IMR-90 (cell line): Measurements from ENCODE around the gene RHBDL1. TPM values are rescaled to one million over a fixed set of nuclear protein-coding genes. Genes with fewer than 3 reads are reported as not detected.

Source experiments
- ATAC-seq: fragments of 200-7000 bp; cut with Tn5 transposase; 2 replicates; pipeline ENCODE4 v1.9.1; 2020; ENCODE audit warnings: low read depth, mild to moderate bottlenecking, moderate library complexity
- BruUV-seq: library from RNA; stranded (reverse); fragments of 400-500 nt; replicated peaks from 2 replicates; lab custom pipeline; 2021; lab: Mats Ljungman, UMichigan
- CTCF ChIA-PET: fragments of 300-600 bp; formaldehyde crosslinking; extraction: SDS; loops from one replicate; lab custom pipeline; 2021; ENCODE audit warnings: antibody characterized with exemption; lab: Yijun Ruan, JAX
- POLR2A ChIA-PET: fragments of 300-600 bp; sonication (Branson Sonifier 250); formaldehyde crosslinking; loops from one replicate; lab custom pipeline; 2022; ENCODE audit warnings: antibody characterized with exemption; ENCODE audit not compliant: unreplicated experiment; lab: Charles Lee
- DNase-seq: peaks from one replicate; pipeline ENCODE4 v3.0.0; 2013
- H2AFZ ChIP-seq: replicated peaks from 2 replicates; pipeline ENCODE3; 2013; ENCODE audit warnings: low read length, mild to moderate bottlenecking; ENCODE audit not compliant: poor library complexity
- H2AK5ac ChIP-seq: 2 replicates; pipeline ENCODE4 v1.6.1; 2013; ENCODE audit warnings: low read depth, low read length, inconsistent platforms
- H2AK9ac ChIP-seq: replicated peaks from 2 replicates; pipeline ENCODE3; 2013; ENCODE audit warnings: mild to moderate bottlenecking, low read depth, low read length, moderate library complexity; ENCODE audit not compliant: poor library complexity
- H2BK120ac ChIP-seq: 2 replicates; pipeline ENCODE4 v1.6.1; 2013; ENCODE audit warnings: low read depth, low read length, inconsistent platforms
- H2BK15ac ChIP-seq: 3 replicates; pipeline ENCODE4 v1.6.1; 2013; ENCODE audit warnings: low read depth, low read length, inconsistent platforms
- H2BK20ac ChIP-seq: 2 replicates; pipeline ENCODE4 v1.6.1; 2013; ENCODE audit warnings: low read depth, mild to moderate bottlenecking, inconsistent platforms, low read length, moderate library complexity
- H2BK5ac ChIP-seq: 2 replicates; pipeline ENCODE4 v1.6.1; 2013; ENCODE audit warnings: mild to moderate bottlenecking, low read depth, low read length, inconsistent platforms; ENCODE audit not compliant: poor library complexity, severe bottlenecking
- H3K14ac ChIP-seq: replicated peaks from 2 replicates; pipeline ENCODE4 v1.6.1; 2013; ENCODE audit warnings: low read depth, low read length, inconsistent platforms
- H3K18ac ChIP-seq: 2 replicates; pipeline ENCODE4 v1.6.1; 2013; ENCODE audit warnings: low read depth, low read length, control low read depth
- H3K23ac ChIP-seq: 2 replicates; pipeline ENCODE4 v1.6.1; 2013; ENCODE audit warnings: low read depth, low read length, inconsistent platforms
- H3K27ac ChIP-seq: 2 replicates; pipeline ENCODE4 v1.5.1; 2013; ENCODE audit warnings: mild to moderate bottlenecking, control low read depth, low read length; ENCODE audit not compliant: insufficient read depth
- H3K27me3 ChIP-seq: 2 replicates; pipeline ENCODE4 v1.6.1; 2013; ENCODE audit warnings: low read length; ENCODE audit not compliant: control insufficient read depth, insufficient read depth
- H3K36me3 ChIP-seq: 2 replicates; pipeline ENCODE4 v1.6.1; 2013; ENCODE audit warnings: low read length, mixed read lengths; ENCODE audit not compliant: control insufficient read depth, insufficient read depth
- H3K4ac ChIP-seq: 2 replicates; pipeline ENCODE4 v1.6.1; 2013; ENCODE audit warnings: low read depth, low read length, inconsistent platforms
- H3K4me1 ChIP-seq: 2 replicates; pipeline ENCODE4 v1.6.1; 2013; ENCODE audit warnings: low read length, mixed read lengths; ENCODE audit not compliant: control insufficient read depth, insufficient read depth
- H3K4me2 ChIP-seq: 2 replicates; pipeline ENCODE4 v1.6.1; 2013; ENCODE audit warnings: low read depth, mild to moderate bottlenecking, control low read depth, low read length, moderate library complexity
- H3K4me3 ChIP-seq: 2 replicates; pipeline ENCODE4 v1.5.1; 2013; ENCODE audit warnings: low read depth, mild to moderate bottlenecking, control low read depth, low read length, moderate library complexity; ENCODE audit not compliant: insufficient read depth
- H3K56ac ChIP-seq: 2 replicates; pipeline ENCODE4 v1.6.1; 2013; ENCODE audit warnings: low read length, inconsistent platforms; ENCODE audit not compliant: insufficient read depth; ENCODE audit errors: extremely low read depth
- H3K79me1 ChIP-seq, 2 experiments: 2 replicates each; pipeline ENCODE4 v1.6.1; 2013; ENCODE audit warnings: low read length in 2 of 2, inconsistent platforms in 1 of 2, low read depth in 1 of 2
- H3K9ac ChIP-seq: 2 replicates; pipeline ENCODE4 v1.6.1; 2013; ENCODE audit warnings: low read depth, low read length, control low read depth
- H3K9me1 ChIP-seq: 2 replicates; pipeline ENCODE4 v1.6.1; 2013; ENCODE audit warnings: low read length, inconsistent platforms; ENCODE audit not compliant: insufficient read depth
- H3K9me3 ChIP-seq: 2 replicates; pipeline ENCODE4 v1.6.1; 2013; ENCODE audit warnings: low read length; ENCODE audit not compliant: control insufficient read depth, insufficient read depth
- H4K20me1 ChIP-seq: 2 replicates; pipeline ENCODE4 v1.6.1; 2013; ENCODE audit warnings: low read length, inconsistent platforms; ENCODE audit not compliant: insufficient read depth
- H4K5ac ChIP-seq: 2 replicates; pipeline ENCODE4 v1.6.1; 2013; ENCODE audit warnings: mild to moderate bottlenecking, low read depth, low read length, control low read depth
- H4K8ac ChIP-seq, 2 experiments: 2 replicates each; pipeline ENCODE4 v1.6.1; 2013; ENCODE audit warnings: low read depth in 2 of 2, low read length in 2 of 2, control low read depth in 1 of 2, inconsistent platforms in 1 of 2
- H4K91ac ChIP-seq: 2 replicates; pipeline ENCODE4 v1.6.1; 2013; ENCODE audit warnings: low read depth, low read length, inconsistent platforms; ENCODE audit not compliant: insufficient read depth
- BHLHE40 ChIP-seq: fragments of 150-350 bp; IDR thresholded peaks from 2 replicates; pipeline ENCODE4 v1.6.1; 2016; ENCODE audit warnings: mild to moderate bottlenecking, low read depth, low read length
- CEBPB ChIP-seq: IDR thresholded peaks from 2 replicates; pipeline ENCODE4 v1.6.1; 2012; ENCODE audit warnings: low read depth, low read length, improper control_type of control experiment
- CHD1 ChIP-seq: IDR thresholded peaks from 2 replicates; pipeline ENCODE4 v1.6.1; 2012; ENCODE audit warnings: low read depth, low read length, improper control_type of control experiment
- CTCF ChIP-seq: conservative IDR thresholded peaks from 2 replicates; pipeline ENCODE4 v1.5.1; 2012; ENCODE audit warnings: mild to moderate bottlenecking, low read depth, low read length, improper control_type of control experiment
- ELK1 ChIP-seq: fragments of 150-350 bp; IDR thresholded peaks from 2 replicates; pipeline ENCODE4 v1.6.1; 2016; ENCODE audit warnings: low read depth, mild to moderate bottlenecking, low read length, moderate library complexity, borderline replicate concordance
- FOS ChIP-seq: fragments of 150-350 bp; IDR thresholded peaks from 2 replicates; pipeline ENCODE4 v1.6.1; 2016; ENCODE audit warnings: low read depth, low read length
- MAFK ChIP-seq: IDR thresholded peaks from 2 replicates; pipeline ENCODE4 v1.6.1; 2012; ENCODE audit warnings: low read depth, low read length, improper control_type of control experiment
- MAZ ChIP-seq: IDR thresholded peaks from 2 replicates; pipeline ENCODE4 v1.6.1; 2012; ENCODE audit warnings: low read depth, mild to moderate bottlenecking, low read length, improper control_type of control experiment, moderate library complexity, borderline replicate concordance
- MXI1 ChIP-seq: IDR thresholded peaks from 2 replicates; pipeline ENCODE4 v1.6.1; 2012; ENCODE audit warnings: low read depth, mild to moderate bottlenecking, low read length, moderate library complexity, borderline replicate concordance
- NFE2L2 ChIP-seq: fragments of 150-350 bp; IDR thresholded peaks from 2 replicates; pipeline ENCODE4 v1.6.1; 2016; ENCODE audit warnings: low read depth, mild to moderate bottlenecking, low read length
- POLR2A ChIP-seq: IDR thresholded peaks from 2 replicates; pipeline ENCODE4 v1.6.1; 2012; ENCODE audit warnings: mild to moderate bottlenecking, low read depth, low read length
- RAD21 ChIP-seq: IDR thresholded peaks from 2 replicates; pipeline ENCODE4 v1.6.1; 2012; ENCODE audit warnings: low read length, improper control_type of control experiment
- RCOR1 ChIP-seq: IDR thresholded peaks from 2 replicates; pipeline ENCODE4 v1.6.1; 2012; ENCODE audit warnings: mild to moderate bottlenecking, low read length, improper control_type of control experiment; ENCODE audit not compliant: insufficient replicate concordance
- RFX5 ChIP-seq: IDR thresholded peaks from 2 replicates; pipeline ENCODE4 v1.8.0; 2012; ENCODE audit warnings: low read depth, mild to moderate bottlenecking, low read length, moderate library complexity
- SMC3 ChIP-seq: fragments of 150-350 bp; IDR thresholded peaks from 2 replicates; pipeline ENCODE4 v1.6.1; 2016; ENCODE audit warnings: low read depth, mild to moderate bottlenecking, antibody characterized with exemption, low read length, moderate library complexity
- USF2 ChIP-seq: fragments of 150-350 bp; IDR thresholded peaks from 2 replicates; pipeline ENCODE4 v1.6.1; 2017; ENCODE audit warnings: mild to moderate bottlenecking, antibody characterized with exemption, low read length, low read depth
- WGBS, 2 experiments: methylation state at CpG; one replicate each; pipeline versions ENCODE4 v1.1.5 to v1.1.7; 2013; ENCODE audit warnings: missing lambda C conversion rate in 2 of 2; ENCODE audit not compliant: insufficient read length in 1 of 2; ENCODE audit errors: extremely low coverage in 2 of 2; 5-methylcytosine and 5-hydroxymethylcytosine counted together
- dilution Hi-C: fragments of 300-500 bp; cut with HindIII; formaldehyde crosslinking; loops from one replicate; pipeline ENCODE4 v1.14.3; 2018; ENCODE audit warnings: low sequenced_read_pairs; ENCODE audit not compliant: unreplicated experiment
- in situ Hi-C: fragments of 300-500 bp; cut with MboI; formaldehyde crosslinking; loops from 3 replicates; pipeline ENCODE4 v1.14.3; 2019; ENCODE audit warnings: low sequenced_read_pairs, inconsistent platforms, mixed read lengths
- intact Hi-C: fragments of 100-400 bp; cut with micrococcal nuclease; formaldehyde crosslinking; loops from 2 replicates; pipeline ENCODE4 v1.10.0; 2022
- polyA plus RNA-seq, 3 experiments: library from polyadenylated mRNA; depleted of rRNA; stranded (reverse); fragments of >200 nt; gene quantifications; 2 replicates each; pipeline ENCODE4 v1.2.3, GENCODE V29; 2012; ENCODE audit warnings: low replicate concordance in 1 of 3
- total RNA-seq: library from RNA; depleted of rRNA; stranded (reverse); fragments of >200 nt; gene quantifications from 2 replicates; pipeline ENCODE4 v1.2.3, GENCODE V29; 2012

RHBDL1 gene
- total and polyA plus RNA-seq, 2 of the 4 experiments (the other 2 are of a cell fraction), result 0.72 to 4.1 TPM

GRCh38 chr16:716200-716568 is 40.7 kb downstream of the RHBDL1 start:
- peak overlapping the region; percentile 90 for H3K4me2 ChIP-seq
- 0 out of 2 replicates have a peak overlapping the region, but pooled peaks have one; percentile 52 for H3K4ac ChIP-seq
- peak overlapping the region in 1 of 2 experiments; percentile 68; a peak in 1 of 4 replicates for H4K8ac ChIP-seq
- H3K4me3 ChIP-seq, result peak overlapping the region; percentile 70; the same call in 1 of the 2 replicates
- ChIA-PET POLR2A (no interaction called here), CTCF (no interaction called here)
- peaks cover 7% of the 10 kb centered on the region for H4K20me1 ChIP-seq
- no peak overlapping the region for H3K56ac ChIP-seq
- intact Hi-C loops, result no loop called here
- TF ChIP-seq FOS (no peak), RCOR1 (no peak), MXI1 (no peak), CHD1 (no peak), SMC3 (no peak), POLR2A (no peak), CTCF (no peak), NFE2L2 (no peak), USF2 (no peak), CEBPB (no peak), BHLHE40 (no peak), MAZ (no peak), MAFK (no peak), RFX5 (no peak), ELK1 (no peak), RAD21 (no peak)
- no peak overlapping the region for H2BK15ac ChIP-seq
- peak overlapping the region; percentile 31; the same call in 1 of the 2 replicates for H3K23ac ChIP-seq
- DNase-seq (no peak), ATAC-seq (no peak)
- in situ Hi-C loops, result loop anchor here (25.0 kb wide), 1 partner anchor 346 kb away; the partner anchor contains the start of gene SSTR5
- no peak overlapping the region for H4K5ac ChIP-seq
- no peak overlapping the region for H4K91ac ChIP-seq
- WGBS, 2 experiments, result 31% methylated on average over 4 of the region's 12 CpGs; no CpG with 5 or more reads in 1 of the 2 experiments
- no peak overlapping the region for H2BK120ac ChIP-seq
- no peak overlapping the region for H3K27ac ChIP-seq
- H2AFZ ChIP-seq, result peak overlapping the region; percentile 77
- no peak overlapping the region for H3K18ac ChIP-seq
- no peak overlapping the region for H2BK5ac ChIP-seq
- peak overlapping the region; percentile 51; the same call in 1 of the 2 replicates for H3K9ac ChIP-seq
- H3K14ac ChIP-seq, result no peak overlapping the region
- no peaks in the 10 kb centered on the region for H3K9me1 ChIP-seq
- H3K4me1 ChIP-seq, result peaks cover 15% of the 10 kb centered on the region
- no peaks in the 10 kb centered on the region for H3K9me3 ChIP-seq
- H2AK5ac ChIP-seq, result no peak overlapping the region
- no peaks in the 10 kb centered on the region for H3K27me3 ChIP-seq
- H3K36me3 ChIP-seq, result no peaks in the 10 kb centered on the region
- H2AK9ac ChIP-seq, result peak overlapping the region; percentile 94
- BruUV-seq, result no TSS peak
- no peak overlapping the region for H2BK20ac ChIP-seq
- peaks cover 13 to 23% of the 10 kb centered on the region in 2 experiments for H3K79me1 ChIP-seq
- dilution Hi-C loops, result no loop called here
